NCI-H128 (cell line): ENCODE data around the gene MMS22L.
A peak's percentile ranks its signal among the peaks of the same experiment; 100 is the strongest.

Experiments
- DNase-seq: peaks from one replicate; lab custom pipeline; 2025; ENCODE audit not compliant: unreplicated experiment; lab: John Stamatoyannopoulos, UW

Gene MMS22L, protein sequence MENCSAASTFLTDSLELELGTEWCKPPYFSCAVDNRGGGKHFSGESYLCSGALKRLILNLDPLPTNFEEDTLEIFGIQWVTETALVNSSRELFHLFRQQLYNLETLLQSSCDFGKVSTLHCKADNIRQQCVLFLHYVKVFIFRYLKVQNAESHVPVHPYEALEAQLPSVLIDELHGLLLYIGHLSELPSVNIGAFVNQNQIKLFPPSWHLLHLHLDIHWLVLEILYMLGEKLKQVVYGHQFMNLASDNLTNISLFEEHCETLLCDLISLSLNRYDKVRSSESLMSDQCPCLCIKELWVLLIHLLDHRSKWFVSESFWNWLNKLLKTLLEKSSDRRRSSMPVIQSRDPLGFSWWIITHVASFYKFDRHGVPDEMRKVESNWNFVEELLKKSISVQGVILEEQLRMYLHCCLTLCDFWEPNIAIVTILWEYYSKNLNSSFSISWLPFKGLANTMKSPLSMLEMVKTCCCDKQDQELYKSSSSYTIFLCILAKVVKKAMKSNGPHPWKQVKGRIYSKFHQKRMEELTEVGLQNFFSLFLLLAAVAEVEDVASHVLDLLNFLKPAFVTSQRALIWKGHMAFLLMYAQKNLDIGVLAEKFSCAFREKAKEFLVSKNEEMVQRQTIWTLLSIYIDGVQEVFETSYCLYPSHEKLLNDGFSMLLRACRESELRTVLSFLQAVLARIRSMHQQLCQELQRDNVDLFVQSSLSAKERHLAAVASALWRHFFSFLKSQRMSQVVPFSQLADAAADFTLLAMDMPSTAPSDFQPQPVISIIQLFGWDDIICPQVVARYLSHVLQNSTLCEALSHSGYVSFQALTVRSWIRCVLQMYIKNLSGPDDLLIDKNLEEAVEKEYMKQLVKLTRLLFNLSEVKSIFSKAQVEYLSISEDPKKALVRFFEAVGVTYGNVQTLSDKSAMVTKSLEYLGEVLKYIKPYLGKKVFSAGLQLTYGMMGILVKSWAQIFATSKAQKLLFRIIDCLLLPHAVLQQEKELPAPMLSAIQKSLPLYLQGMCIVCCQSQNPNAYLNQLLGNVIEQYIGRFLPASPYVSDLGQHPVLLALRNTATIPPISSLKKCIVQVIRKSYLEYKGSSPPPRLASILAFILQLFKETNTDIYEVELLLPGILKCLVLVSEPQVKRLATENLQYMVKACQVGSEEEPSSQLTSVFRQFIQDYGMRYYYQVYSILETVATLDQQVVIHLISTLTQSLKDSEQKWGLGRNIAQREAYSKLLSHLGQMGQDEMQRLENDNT

GRCh38 chr6:97282726-97283617 is at the start of gene MMS22L:
MMS22L (minus strand) TSS chr6:97283216; CDS start chr6:97282477, 739 bp downstream.
- DNase-seq, result peak; percentile 88

DNA sequence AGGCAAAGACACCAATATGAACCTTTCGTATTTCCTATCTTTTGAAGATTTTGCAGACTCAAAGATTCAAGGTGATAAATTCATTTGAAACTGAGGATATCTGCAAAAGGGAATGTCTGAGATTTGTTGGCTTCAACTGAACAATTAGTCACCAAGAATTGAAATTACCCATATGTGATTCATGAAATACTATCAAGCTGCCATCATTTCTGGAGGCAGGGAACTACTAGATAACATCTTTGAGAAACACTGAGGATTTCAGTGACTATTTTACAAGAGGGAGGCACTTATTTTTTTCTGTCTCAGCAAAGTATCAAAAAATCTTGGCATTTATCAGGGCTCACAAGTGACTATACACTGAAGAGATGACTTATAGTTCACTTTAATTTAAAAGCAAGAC is 39.8 kb upstream of the MMS22L start:
- DNase-seq, result no peak

- no peak for DNase-seq
Observed at GRCh38 chr6:97322226-97322625, 39.2 kb upstream of the MMS22L start.

DNA sequence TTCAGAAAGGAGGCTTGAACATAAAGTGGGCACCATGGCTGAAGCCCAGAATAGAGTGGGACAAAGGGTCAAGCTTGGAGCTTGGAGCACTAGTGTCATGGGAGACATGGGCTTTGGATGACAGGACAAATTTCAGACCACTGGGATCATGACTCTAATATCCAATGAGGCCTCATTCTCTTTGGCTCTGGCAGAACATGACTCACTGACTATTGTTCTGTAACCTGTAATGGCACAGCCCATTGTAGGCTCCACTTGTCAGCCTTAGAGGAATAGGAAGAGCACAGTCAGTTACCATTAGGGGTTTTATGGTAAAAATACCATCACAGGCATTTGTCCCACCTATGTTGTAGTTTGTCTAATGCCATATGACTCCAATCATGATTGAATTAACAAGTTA is 34.0 kb upstream of the MMS22L start:
- no peak for DNase-seq

GRCh38 chr6:97312241-97312640 is 29.2 kb upstream of the MMS22L start:
- DNase-seq, result no peak

DNA sequence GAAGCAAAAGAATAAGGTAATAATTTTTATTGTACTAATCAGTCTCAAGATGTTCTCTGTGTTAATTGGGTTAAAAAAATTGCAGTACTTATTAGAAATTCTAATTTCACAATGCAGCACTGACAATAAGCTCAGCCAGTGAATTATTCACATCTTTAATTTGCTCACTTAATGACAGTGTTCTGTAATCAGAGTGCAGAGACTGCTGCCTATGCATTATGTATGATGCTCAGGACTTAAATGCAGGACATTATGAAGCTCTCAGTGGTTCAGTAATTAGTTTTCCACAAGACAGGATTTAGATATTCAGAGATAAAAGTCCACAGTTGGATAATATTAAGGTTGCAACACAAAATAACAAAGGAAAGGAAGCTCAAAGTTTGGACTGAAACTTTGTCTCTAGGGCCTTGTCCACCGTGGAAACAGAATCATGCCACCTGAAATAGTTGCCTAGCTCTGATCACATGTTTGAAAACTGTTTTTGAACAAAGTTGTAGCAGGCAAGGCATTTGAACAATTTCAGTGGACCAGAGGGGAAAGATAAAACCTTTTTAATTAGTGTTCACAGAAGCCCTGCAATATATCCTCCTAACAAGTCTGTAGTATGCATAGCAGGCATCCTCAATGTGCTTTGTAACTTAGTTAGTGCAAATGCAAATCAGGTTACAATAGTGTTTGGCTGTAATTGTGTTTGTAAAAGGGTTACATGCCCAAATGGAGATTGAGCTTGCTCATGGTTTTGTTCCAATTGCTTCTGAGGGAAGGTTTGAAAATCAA is 23.7 kb upstream of the MMS22L start:
- DNase-seq, result no peak

GRCh38 chr6:97305414-97306066 is 22.5 kb upstream of the MMS22L start:
- no peak for DNase-seq

- no peak for DNase-seq
Observed at GRCh38 chr6:97304701-97305100, 21.7 kb upstream of the MMS22L start.

- DNase-seq, result no peak
Observed at GRCh38 chr6:97294451-97294850, 11.4 kb upstream of the MMS22L start.

GRCh38 chr6:97293198-97293696 is 10.2 kb upstream of the MMS22L start:
- no peak for DNase-seq

- DNase-seq, result no peak
Observed at GRCh38 chr6:97292671-97293070, 9.7 kb upstream of the MMS22L start.

DNA sequence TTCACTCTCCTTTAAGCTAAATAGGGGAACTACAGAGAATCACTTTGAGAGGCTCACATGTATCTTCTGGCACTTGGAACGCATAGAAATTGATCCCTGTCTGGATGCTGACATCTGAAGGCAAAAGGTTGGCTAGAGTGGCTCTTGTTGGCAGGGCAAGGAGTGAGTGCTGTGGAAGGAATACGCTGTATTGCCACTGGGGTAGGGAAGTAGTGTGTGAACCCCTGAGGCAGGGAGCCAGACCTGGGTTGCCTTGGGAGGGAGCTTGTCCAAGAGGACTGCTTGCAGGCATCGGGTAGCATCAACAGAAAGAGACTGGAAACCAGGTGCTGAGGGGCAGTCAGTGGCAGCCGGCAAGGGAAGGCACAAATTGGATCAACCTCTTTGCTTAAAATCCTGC is 8.9 kb upstream of the MMS22L start:
- DNase-seq, result no peak

GRCh38 chr6:97289332-97289731 is 6.3 kb upstream of the MMS22L start:
- DNase-seq, result no peak

- no peak for DNase-seq
Observed at GRCh38 chr6:97288188-97288587, 5.2 kb upstream of the MMS22L start.

DNA sequence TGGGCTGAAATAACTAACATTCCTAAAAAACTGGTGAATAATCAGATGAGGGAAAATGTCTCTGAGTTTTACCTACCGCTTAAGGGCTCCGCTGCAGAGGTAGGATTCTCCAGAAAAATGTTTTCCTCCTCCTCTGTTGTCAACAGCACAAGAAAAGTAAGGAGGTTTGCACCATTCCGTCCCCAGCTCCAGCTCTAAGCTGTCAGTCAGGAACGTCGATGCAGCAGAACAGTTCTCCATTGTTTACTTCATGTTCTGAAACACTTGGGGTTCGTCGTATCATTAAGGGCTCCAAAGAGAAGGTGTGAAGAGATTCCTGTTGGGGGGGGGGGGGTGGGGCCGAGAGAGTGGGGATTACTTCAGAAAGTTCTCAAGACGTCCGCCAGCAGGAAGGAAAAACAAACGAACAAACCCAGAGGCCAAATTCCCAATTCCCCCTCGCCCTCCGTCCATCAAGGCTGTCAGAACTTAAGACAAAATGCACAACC is 734 bp downstream of the MMS22L start:
- DNase-seq, result no peak

DNA sequence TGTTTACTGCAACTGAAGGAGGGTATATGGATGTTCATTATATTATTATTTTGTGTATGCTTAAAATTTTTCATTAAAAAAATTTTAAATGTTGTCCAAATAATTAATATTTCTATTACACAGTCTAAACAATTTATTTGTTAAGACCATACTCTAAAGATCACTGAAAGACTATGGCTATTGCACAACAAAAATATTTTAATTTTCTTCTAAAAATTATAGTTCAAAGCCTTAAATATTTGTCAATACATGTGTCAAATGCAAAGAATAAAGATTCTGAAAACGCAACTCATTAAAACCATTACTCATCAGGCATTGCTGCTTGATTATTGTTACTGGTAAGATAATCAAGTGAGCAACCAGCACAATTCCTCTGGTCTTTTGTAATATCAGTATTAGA is 2.2 kb downstream of the MMS22L start:
- no peak for DNase-seq

DNA sequence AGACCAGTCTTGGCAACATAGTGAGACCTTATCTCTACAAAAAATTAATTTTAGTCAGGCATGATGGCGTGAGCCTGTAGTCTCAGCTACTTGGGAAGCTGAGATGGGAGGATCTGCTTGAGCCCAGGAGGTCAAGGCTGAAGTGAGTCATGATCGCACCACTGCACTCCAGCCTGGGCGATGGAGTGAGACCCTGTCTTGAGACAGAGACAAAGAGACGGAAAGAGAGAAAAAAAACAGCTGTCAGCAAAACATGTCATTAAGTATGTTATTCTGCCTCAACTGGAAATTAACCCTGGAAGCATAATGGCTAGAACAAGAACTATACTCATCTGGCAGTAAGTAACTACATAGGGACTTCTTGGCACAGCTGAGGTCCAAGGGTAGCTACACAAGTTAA is 7.2 kb downstream of the MMS22L start:
- no peak for DNase-seq

- DNase-seq, result no peak
Observed at GRCh38 chr6:97269821-97270220, 13.2 kb downstream of the MMS22L start.

DNA sequence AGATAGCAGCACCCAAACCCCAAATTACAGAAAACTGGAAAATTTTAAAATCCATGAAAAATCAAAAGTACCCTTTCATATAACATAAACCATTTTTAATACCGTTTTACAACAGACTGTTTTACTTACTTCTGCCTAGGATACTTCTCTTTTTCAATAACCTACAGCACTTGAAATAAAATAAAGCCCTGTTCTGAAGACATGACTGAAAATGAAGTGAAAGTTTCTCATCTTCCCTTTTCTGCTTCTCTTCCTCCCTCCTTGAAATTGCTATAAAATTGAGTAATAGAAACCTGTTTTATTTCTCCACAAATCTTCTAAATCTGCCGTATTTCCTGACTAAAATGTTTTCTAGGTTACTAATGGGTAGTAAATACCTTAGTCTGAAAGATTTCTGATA is 20.3 kb downstream of the MMS22L start:
- DNase-seq, result no peak
